ENCODE measurements around the gene COL6A6. TPM values are rescaled to one million over a fixed set of nuclear protein-coding genes. Genes with fewer than 3 reads are reported as not detected.
"Not testable (repeated sequence)": the region's sequence is repeated elsewhere in the genome, so short reads cannot be mapped to it uniquely, and the experiment has no call there.

The COL6A6 gene
- polyA plus RNA-seq, 6 donors from 2014 or later, result 0.04 to 0.05 TPM; not detected in 4

- not testable (repeated sequence) for H3K27me3 Mint-ChIP-seq; ATAC-seq (ENCODE audit: low read depth in 2 of 2); DNase-seq; H3K4me1 Mint-ChIP-seq; H3K36me3 Mint-ChIP-seq; H3K27ac Mint-ChIP-seq; H3K4me3 Mint-ChIP-seq
- H3K9me3 Mint-ChIP-seq, result peaks cover 2 to 13% (median 7%) of the 10 kb centered on the region in 7 donors
These were observed 30.7 kb downstream of the COL6A6 start for GRCh38 chr3:130547680-130548065.

DNA sequence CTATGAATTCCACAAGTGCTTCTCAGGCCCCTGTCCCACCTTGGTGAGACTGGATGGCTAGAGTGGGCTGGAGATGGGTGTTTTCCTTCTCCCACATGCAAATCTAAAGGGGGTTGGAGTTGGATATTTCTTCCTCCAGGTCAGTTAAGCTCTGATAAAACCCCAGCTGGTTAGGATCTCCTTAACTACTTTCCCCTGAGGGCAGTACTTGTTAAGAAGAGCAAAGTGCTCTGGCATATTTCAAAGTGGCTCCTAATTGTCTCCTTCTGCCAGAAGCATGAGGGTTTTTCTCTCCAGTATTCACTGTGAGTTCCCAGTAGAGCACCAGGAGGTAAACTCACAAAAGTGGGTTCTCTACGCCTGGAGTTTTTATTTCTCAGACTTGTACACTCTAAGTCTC is 31.4 kb downstream of the COL6A6 start:
- peaks cover 2 to 13% (median 7%) of the 10 kb centered on the region in 7 donors for H3K9me3 Mint-ChIP-seq
- no peak overlapping the region for H3K27ac Mint-ChIP-seq
- H3K4me3 Mint-ChIP-seq, result no peak overlapping the region
- H3K36me3 Mint-ChIP-seq, result no peaks in the 10 kb centered on the region
- DNase-seq, result no peak
- ATAC-seq (ENCODE audit: low read depth in 2 of 2), result no peak
- no peaks in the 10 kb centered on the region for H3K4me1 Mint-ChIP-seq
- no peaks in the 10 kb centered on the region for H3K27me3 Mint-ChIP-seq

DNA sequence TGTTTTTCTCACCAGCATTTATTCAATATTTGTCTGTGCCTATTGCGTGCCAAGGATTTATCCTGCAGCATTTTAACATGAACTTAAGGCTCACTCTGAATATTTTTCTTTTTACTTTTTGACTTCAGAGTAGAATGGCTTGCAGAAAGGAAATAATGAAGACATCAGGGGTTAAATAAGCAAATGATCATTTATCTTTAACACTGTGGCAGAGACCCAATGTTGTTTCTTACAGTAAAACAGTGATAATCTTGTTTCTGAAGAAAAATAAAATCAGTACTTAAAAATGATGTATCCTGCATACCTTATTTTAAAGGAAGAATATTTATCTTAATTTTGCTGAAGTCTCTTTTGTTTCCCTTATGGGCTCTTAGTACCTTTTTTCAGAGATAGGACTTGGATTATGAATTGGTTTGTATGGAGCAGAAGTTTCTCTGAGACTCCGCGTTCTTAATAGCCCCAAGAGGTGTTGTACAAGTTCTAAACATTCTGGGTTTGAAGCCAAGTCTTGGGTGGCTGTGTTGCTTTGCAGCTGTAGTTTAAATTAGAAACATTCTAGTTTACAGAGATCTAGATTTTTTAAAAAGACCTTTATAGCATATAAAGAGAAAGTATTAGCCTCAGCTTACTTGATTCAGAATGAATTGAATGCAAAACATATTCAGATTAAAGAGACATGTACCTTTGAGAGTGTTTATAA is 40.5 kb downstream of the COL6A6 start:
- no peaks in the 10 kb centered on the region for H3K36me3 Mint-ChIP-seq
- H3K27me3 Mint-ChIP-seq, result peaks cover 0 to 23% (median 5%) of the 10 kb centered on the region in 3 donors
- H3K9me3 Mint-ChIP-seq, result peaks cover 0 to 14% (median 0%) of the 10 kb centered on the region in 7 donors
- no peak overlapping the region for H3K27ac Mint-ChIP-seq
- ATAC-seq (ENCODE audit: low read depth in 2 of 2) (no peak), DNase-seq (no peak)
- H3K4me1 Mint-ChIP-seq, result no peaks in the 10 kb centered on the region
- H3K4me3 Mint-ChIP-seq, result no peak overlapping the region

- Mint-ChIP-seq H3K4me3 (no peak overlapping the region), H3K4me1 (no peaks in the 10 kb centered on the region), H3K27me3 (peaks cover 0 to 23% (median 5%) of the 10 kb centered on the region in 3 donors), H3K36me3 (no peaks in the 10 kb centered on the region), H3K27ac (no peak overlapping the region), H3K9me3 (peaks cover 0 to 14% (median 0%) of the 10 kb centered on the region in 7 donors)
- no peak for ATAC-seq (ENCODE audit: low read depth in 2 of 2)
- no peak for DNase-seq
These were observed 41.4 kb downstream of the COL6A6 start for GRCh38 chr3:130558366-130558765.

- Mint-ChIP-seq H3K36me3 (no peaks in the 10 kb centered on the region), H3K9me3 (no peaks in the 10 kb centered on the region), H3K27ac (no peak overlapping the region), H3K27me3 (no peaks in the 10 kb centered on the region), H3K4me3 (no peak overlapping the region), H3K4me1 (no peaks in the 10 kb centered on the region)
- ATAC-seq (ENCODE audit: low read depth in 2 of 2) (no peak), DNase-seq (no peak)
These were observed 48.2 kb downstream of the COL6A6 start for GRCh38 chr3:130565224-130565623.

Other genes with a start within 250 kb of the COL6A6 start
- gene COL6A5, start 171.5 kb upstream of the COL6A6 start, polyA plus RNA-seq (ENCODE audit: low read depth in 6 of 6), result not detected
- gene PIK3R4, start 229.7 kb downstream of the COL6A6 start, polyA plus RNA-seq (ENCODE audit: low read depth in 6 of 6), result 10 to 100 TPM in 5 of 6 donors, 1 to 10 TPM in 1; 7.8 to 26.8 (median 18.8) TPM